IMR-90 (cell line): ENCODE measurements around the gene MAP2K5. TPM values are rescaled to one million over a fixed set of nuclear protein-coding genes. Genes with fewer than 3 reads are reported as not detected.

Source experiments
- ATAC-seq: fragments of 200-7000 bp; cut with Tn5 transposase; 2 replicates; pipeline ENCODE4 v1.9.1; 2020; ENCODE audit warnings: low read depth, mild to moderate bottlenecking, moderate library complexity
- BruUV-seq: library from RNA; stranded (reverse); fragments of 400-500 nt; replicated peaks from 2 replicates; lab custom pipeline; 2021; lab: Mats Ljungman, UMichigan
- CTCF ChIA-PET: fragments of 300-600 bp; formaldehyde crosslinking; extraction: SDS; loops from one replicate; lab custom pipeline; 2021; ENCODE audit warnings: antibody characterized with exemption; lab: Yijun Ruan, JAX
- POLR2A ChIA-PET: fragments of 300-600 bp; sonication (Branson Sonifier 250); formaldehyde crosslinking; loops from one replicate; lab custom pipeline; 2022; ENCODE audit warnings: antibody characterized with exemption; ENCODE audit not compliant: unreplicated experiment; lab: Charles Lee
- DNase-seq: peaks from one replicate; pipeline ENCODE4 v3.0.0; 2013
- H2AFZ ChIP-seq: replicated peaks from 2 replicates; pipeline ENCODE3; 2013; ENCODE audit warnings: low read length, mild to moderate bottlenecking; ENCODE audit not compliant: poor library complexity
- H2AK5ac ChIP-seq: 2 replicates; pipeline ENCODE4 v1.6.1; 2013; ENCODE audit warnings: low read depth, low read length, inconsistent platforms
- H2AK9ac ChIP-seq: replicated peaks from 2 replicates; pipeline ENCODE3; 2013; ENCODE audit warnings: mild to moderate bottlenecking, low read depth, low read length, moderate library complexity; ENCODE audit not compliant: poor library complexity
- H2BK120ac ChIP-seq: 2 replicates; pipeline ENCODE4 v1.6.1; 2013; ENCODE audit warnings: low read depth, low read length, inconsistent platforms
- H2BK15ac ChIP-seq: 3 replicates; pipeline ENCODE4 v1.6.1; 2013; ENCODE audit warnings: low read depth, low read length, inconsistent platforms
- H2BK20ac ChIP-seq: 2 replicates; pipeline ENCODE4 v1.6.1; 2013; ENCODE audit warnings: low read depth, mild to moderate bottlenecking, inconsistent platforms, low read length, moderate library complexity
- H2BK5ac ChIP-seq: 2 replicates; pipeline ENCODE4 v1.6.1; 2013; ENCODE audit warnings: mild to moderate bottlenecking, low read depth, low read length, inconsistent platforms; ENCODE audit not compliant: poor library complexity, severe bottlenecking
- H3K14ac ChIP-seq: replicated peaks from 2 replicates; pipeline ENCODE4 v1.6.1; 2013; ENCODE audit warnings: low read depth, low read length, inconsistent platforms
- H3K18ac ChIP-seq: 2 replicates; pipeline ENCODE4 v1.6.1; 2013; ENCODE audit warnings: low read depth, low read length, control low read depth
- H3K23ac ChIP-seq: 2 replicates; pipeline ENCODE4 v1.6.1; 2013; ENCODE audit warnings: low read depth, low read length, inconsistent platforms
- H3K27ac ChIP-seq: 2 replicates; pipeline ENCODE4 v1.5.1; 2013; ENCODE audit warnings: mild to moderate bottlenecking, control low read depth, low read length; ENCODE audit not compliant: insufficient read depth
- H3K27me3 ChIP-seq: 2 replicates; pipeline ENCODE4 v1.6.1; 2013; ENCODE audit warnings: low read length; ENCODE audit not compliant: control insufficient read depth, insufficient read depth
- H3K36me3 ChIP-seq: 2 replicates; pipeline ENCODE4 v1.6.1; 2013; ENCODE audit warnings: low read length, mixed read lengths; ENCODE audit not compliant: control insufficient read depth, insufficient read depth
- H3K4ac ChIP-seq: 2 replicates; pipeline ENCODE4 v1.6.1; 2013; ENCODE audit warnings: low read depth, low read length, inconsistent platforms
- H3K4me1 ChIP-seq: 2 replicates; pipeline ENCODE4 v1.6.1; 2013; ENCODE audit warnings: low read length, mixed read lengths; ENCODE audit not compliant: control insufficient read depth, insufficient read depth
- H3K4me2 ChIP-seq: 2 replicates; pipeline ENCODE4 v1.6.1; 2013; ENCODE audit warnings: low read depth, mild to moderate bottlenecking, control low read depth, low read length, moderate library complexity
- H3K4me3 ChIP-seq: 2 replicates; pipeline ENCODE4 v1.5.1; 2013; ENCODE audit warnings: low read depth, mild to moderate bottlenecking, control low read depth, low read length, moderate library complexity; ENCODE audit not compliant: insufficient read depth
- H3K56ac ChIP-seq: 2 replicates; pipeline ENCODE4 v1.6.1; 2013; ENCODE audit warnings: low read length, inconsistent platforms; ENCODE audit not compliant: insufficient read depth; ENCODE audit errors: extremely low read depth
- H3K79me1 ChIP-seq, 2 experiments: 2 replicates each; pipeline ENCODE4 v1.6.1; 2013; ENCODE audit warnings: low read length in 2 of 2, inconsistent platforms in 1 of 2, low read depth in 1 of 2
- H3K9ac ChIP-seq: 2 replicates; pipeline ENCODE4 v1.6.1; 2013; ENCODE audit warnings: low read depth, low read length, control low read depth
- H3K9me1 ChIP-seq: 2 replicates; pipeline ENCODE4 v1.6.1; 2013; ENCODE audit warnings: low read length, inconsistent platforms; ENCODE audit not compliant: insufficient read depth
- H3K9me3 ChIP-seq: 2 replicates; pipeline ENCODE4 v1.6.1; 2013; ENCODE audit warnings: low read length; ENCODE audit not compliant: control insufficient read depth, insufficient read depth
- H4K20me1 ChIP-seq: 2 replicates; pipeline ENCODE4 v1.6.1; 2013; ENCODE audit warnings: low read length, inconsistent platforms; ENCODE audit not compliant: insufficient read depth
- H4K5ac ChIP-seq: 2 replicates; pipeline ENCODE4 v1.6.1; 2013; ENCODE audit warnings: mild to moderate bottlenecking, low read depth, low read length, control low read depth
- H4K8ac ChIP-seq, 2 experiments: 2 replicates each; pipeline ENCODE4 v1.6.1; 2013; ENCODE audit warnings: low read depth in 2 of 2, low read length in 2 of 2, control low read depth in 1 of 2, inconsistent platforms in 1 of 2
- H4K91ac ChIP-seq: 2 replicates; pipeline ENCODE4 v1.6.1; 2013; ENCODE audit warnings: low read depth, low read length, inconsistent platforms; ENCODE audit not compliant: insufficient read depth
- ELK1 ChIP-seq: fragments of 150-350 bp; IDR thresholded peaks from 2 replicates; pipeline ENCODE4 v1.6.1; 2016; ENCODE audit warnings: low read depth, mild to moderate bottlenecking, low read length, moderate library complexity, borderline replicate concordance
- MAFK ChIP-seq: IDR thresholded peaks from 2 replicates; pipeline ENCODE4 v1.6.1; 2012; ENCODE audit warnings: low read depth, low read length, improper control_type of control experiment
- POLR2A ChIP-seq: IDR thresholded peaks from 2 replicates; pipeline ENCODE4 v1.6.1; 2012; ENCODE audit warnings: mild to moderate bottlenecking, low read depth, low read length
- SMC3 ChIP-seq: fragments of 150-350 bp; IDR thresholded peaks from 2 replicates; pipeline ENCODE4 v1.6.1; 2016; ENCODE audit warnings: low read depth, mild to moderate bottlenecking, antibody characterized with exemption, low read length, moderate library complexity
- WGBS, 2 experiments: methylation state at CpG; one replicate each; pipeline versions ENCODE4 v1.1.5 to v1.1.7; 2013; ENCODE audit warnings: missing lambda C conversion rate in 2 of 2; ENCODE audit not compliant: insufficient read length in 1 of 2; ENCODE audit errors: extremely low coverage in 2 of 2; 5-methylcytosine and 5-hydroxymethylcytosine counted together
- dilution Hi-C: fragments of 300-500 bp; cut with HindIII; formaldehyde crosslinking; loops from one replicate; pipeline ENCODE4 v1.14.3; 2018; ENCODE audit warnings: low sequenced_read_pairs; ENCODE audit not compliant: unreplicated experiment
- in situ Hi-C: fragments of 300-500 bp; cut with MboI; formaldehyde crosslinking; loops from 3 replicates; pipeline ENCODE4 v1.14.3; 2019; ENCODE audit warnings: low sequenced_read_pairs, inconsistent platforms, mixed read lengths
- intact Hi-C: fragments of 100-400 bp; cut with micrococcal nuclease; formaldehyde crosslinking; loops from 2 replicates; pipeline ENCODE4 v1.10.0; 2022
- polyA plus RNA-seq, 3 experiments: library from polyadenylated mRNA; depleted of rRNA; stranded (reverse); fragments of >200 nt; gene quantifications; 2 replicates each; pipeline ENCODE4 v1.2.3, GENCODE V29; 2012; ENCODE audit warnings: low replicate concordance in 1 of 3
- total RNA-seq: library from RNA; depleted of rRNA; stranded (reverse); fragments of >200 nt; gene quantifications from 2 replicates; pipeline ENCODE4 v1.2.3, GENCODE V29; 2012

MAP2K5 gene
- total and polyA plus RNA-seq, 2 of the 4 experiments (the other 2 are of a cell fraction): 1.6 to 6.1 TPM

GRCh38 chr15:67646847-67647246 is 104.3 kb downstream of the MAP2K5 start:
- Histone ChIP-seq H3K56ac (no peak overlapping the region), H2BK15ac (no peak overlapping the region), H3K27me3 (no peaks in the 10 kb centered on the region), H3K23ac (no peak overlapping the region), H2AFZ (no peak overlapping the region), H3K9ac (no peak overlapping the region), H4K8ac (no peak overlapping the region), H3K79me1 (no peaks in the 10 kb centered on the region), H4K20me1 (no peaks in the 10 kb centered on the region), H3K4ac (no peak overlapping the region), H3K4me3 (no peak overlapping the region), H2AK5ac (no peak overlapping the region), H3K14ac (no peak overlapping the region), H2BK5ac (no peak overlapping the region), H3K27ac (no peak overlapping the region), H2AK9ac (no peak overlapping the region), H3K9me1 (no peaks in the 10 kb centered on the region), H4K91ac (no peak overlapping the region), H2BK120ac (no peak overlapping the region), H3K4me1 (no peaks in the 10 kb centered on the region), H3K4me2 (no peak overlapping the region), H3K9me3 (no peaks in the 10 kb centered on the region), H2BK20ac (no peak overlapping the region), H3K18ac (no peak overlapping the region), H3K36me3 (0 out of 2 replicates have a peak, but pooled peaks cover 2% of the 10 kb centered on the region), H4K5ac (no peak overlapping the region)
- in situ Hi-C loops: no loop called here
- ChIA-PET POLR2A (no interaction called here), CTCF (no interaction called here)
- intact Hi-C loops: no loop called here
- no peak for TF ChIP-seq ELK1
- no peak for TF ChIP-seq SMC3
- no peak for TF ChIP-seq POLR2A
- no peak for TF ChIP-seq MAFK
- WGBS, 2 experiments: no CpG with 5 or more reads among the region's 2 CpGs
- ATAC-seq: no peak
- no TSS peak for BruUV-seq
- dilution Hi-C loops: no loop called here
- DNase-seq: no peak
